AG20443 (cell line): Measurements from ENCODE around the gene NFIB.

Source experiments
- DNase-seq: peaks from one replicate; pipeline ENCODE4 v3.0.0; 2012; ENCODE audit warnings: low spot score, mixed read lengths

The NFIB gene

DNA sequence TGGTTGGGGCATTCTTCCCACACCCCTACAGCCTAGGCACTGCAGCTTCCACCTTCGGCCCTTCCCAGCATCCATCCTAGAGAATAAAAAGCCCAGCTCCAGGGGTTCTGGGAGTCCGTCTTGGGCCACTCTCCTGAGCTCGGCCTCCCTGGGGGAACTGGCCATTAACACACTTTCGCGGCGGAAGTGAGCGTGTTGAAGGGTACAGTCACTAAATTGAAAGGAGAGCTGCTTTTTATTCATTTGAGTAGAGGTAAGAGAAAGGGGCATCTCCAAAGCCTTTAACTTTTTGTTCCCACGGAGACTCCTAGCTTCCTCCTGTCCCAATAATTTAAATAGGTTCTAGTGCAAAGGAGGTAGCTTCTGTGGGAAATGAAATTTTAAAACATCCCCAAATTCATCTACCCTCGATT, 31.0 kb upstream of the NFIB start:
- no peak for DNase-seq

DNA sequence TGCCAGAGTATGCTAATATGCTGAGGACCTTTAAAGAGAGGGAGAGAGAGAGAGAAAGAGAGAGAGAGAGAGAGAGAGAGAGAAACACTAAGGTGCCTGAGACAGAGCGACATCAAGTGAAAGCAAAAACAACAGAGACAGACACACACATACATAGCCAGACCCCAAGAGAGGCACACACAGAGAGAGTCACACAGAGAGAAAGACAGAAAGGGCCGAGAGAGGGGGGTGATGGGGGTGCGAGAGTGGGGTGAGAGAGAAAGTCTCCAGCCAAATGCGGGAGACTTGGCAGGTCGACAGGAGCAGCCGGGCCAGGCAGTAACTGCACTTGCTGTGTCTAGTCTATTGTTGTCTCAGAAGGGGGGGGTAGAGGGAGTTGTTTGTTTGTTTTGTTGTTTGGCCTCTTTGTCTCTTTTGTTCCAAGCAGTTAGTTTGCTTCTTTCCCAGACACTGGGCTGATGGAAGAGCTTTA, 30.1 kb upstream of the NFIB start:
- no peak for DNase-seq

DNA sequence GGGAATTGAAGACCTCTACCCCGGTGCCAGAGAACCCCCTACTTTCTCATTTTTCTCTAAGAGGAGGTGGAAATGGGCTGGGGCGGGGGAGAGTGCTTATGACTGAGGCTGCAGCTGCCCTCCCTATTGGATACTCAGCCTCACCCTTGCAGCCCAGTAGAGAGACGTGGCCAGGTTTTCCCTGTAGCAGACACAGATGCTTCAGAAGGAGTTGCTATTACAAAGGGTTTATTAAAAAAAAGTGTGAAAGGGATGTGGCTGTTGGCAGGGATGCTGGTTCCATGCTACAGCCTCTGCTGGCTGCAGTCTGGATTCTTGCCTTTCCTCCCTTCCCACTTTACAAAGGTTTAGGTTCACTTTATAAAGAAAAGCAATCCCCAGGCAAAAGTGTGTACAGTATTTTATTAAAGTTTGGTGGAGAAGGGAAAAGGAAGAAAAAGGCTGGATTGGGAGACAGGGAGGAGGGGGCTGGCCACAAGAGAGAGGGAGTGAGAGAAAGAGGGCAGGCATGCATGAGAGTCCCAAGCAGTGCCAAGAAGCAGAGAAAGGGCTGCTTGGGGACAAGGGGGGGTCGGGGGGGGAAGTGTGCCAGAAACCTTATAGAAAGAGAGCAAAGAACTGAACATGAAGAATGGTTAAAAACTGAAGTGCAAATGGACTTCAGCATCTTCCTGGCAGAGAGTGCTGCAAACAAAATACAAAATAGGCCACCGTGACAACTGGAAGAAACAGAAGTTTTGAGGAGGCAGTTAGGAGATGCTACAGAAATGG, 29.5 kb upstream of the NFIB start:
- DNase-seq = no peak

DNA sequence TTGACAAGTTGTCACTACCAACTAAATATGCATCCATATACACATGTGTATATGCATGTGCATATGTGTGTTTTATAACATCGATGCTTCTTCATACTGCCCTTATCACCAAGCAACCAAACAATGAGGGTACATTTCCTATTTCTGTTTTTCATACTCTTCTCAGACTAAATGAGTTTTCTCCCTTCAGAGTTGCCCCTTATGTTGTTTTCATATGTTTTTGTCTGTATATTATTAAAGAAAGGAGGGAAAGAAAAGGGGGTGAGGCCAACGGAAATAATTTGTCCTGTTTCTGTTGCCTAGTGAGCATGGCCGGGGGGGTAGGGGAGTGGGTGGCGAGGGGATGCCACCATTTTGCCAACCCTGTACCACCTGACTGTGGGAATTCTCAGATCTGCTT, 28.8 kb upstream of the NFIB start:
- DNase-seq = no peak

DNA sequence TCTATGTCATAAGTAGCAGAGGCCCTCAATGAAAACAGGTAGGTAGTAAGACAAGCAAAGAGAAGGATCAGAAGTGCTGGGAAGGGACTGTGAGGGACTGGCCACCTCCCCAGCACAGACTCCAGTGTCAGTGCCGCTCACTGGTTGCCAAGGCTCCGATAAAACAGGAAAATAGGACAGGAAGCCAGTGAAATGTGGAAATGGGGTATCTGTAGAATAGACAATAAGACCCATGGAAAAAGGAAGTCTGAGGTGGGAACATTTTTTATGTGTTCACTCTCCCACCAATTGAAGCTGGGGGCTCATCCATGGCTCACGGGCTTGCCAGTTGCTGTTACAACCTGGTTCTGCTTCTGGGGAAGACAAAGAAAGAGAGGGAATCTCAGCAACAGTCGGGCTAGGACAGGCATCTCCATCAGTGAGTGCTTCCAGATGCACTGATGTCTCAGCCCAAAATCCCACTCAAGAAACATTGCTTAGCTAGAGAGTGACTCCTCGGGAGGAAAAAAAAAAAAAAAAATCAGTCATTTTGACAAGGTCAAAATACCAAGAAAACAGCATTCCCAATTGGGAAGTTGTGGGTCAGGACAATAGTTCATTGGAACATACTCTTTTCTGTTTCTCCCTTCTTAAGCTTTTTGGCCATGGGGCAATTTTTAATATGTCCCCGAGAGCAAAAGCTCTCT, 27.6 kb upstream of the NFIB start:
- DNase-seq = no peak

DNA sequence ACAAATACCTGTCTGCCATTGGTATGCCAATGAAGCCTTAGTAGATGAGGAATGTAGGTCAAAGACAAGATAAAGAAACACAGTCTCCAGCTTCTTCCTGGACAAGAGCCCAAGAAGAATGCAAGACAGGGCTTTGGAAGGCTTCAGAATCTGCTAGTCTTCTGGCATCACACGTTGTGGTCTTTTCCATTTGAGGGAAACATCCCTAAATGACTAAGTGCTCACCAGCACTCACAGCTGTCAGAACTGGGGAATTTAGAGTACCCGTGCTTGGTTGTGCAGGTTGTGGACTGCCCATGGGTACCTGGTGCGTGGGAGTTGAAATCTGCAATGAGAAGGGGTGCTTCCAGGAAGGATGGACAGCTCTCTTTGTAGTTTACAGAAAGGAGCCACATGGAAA, 27.1 kb upstream of the NFIB start:
- no peak for DNase-seq

DNA sequence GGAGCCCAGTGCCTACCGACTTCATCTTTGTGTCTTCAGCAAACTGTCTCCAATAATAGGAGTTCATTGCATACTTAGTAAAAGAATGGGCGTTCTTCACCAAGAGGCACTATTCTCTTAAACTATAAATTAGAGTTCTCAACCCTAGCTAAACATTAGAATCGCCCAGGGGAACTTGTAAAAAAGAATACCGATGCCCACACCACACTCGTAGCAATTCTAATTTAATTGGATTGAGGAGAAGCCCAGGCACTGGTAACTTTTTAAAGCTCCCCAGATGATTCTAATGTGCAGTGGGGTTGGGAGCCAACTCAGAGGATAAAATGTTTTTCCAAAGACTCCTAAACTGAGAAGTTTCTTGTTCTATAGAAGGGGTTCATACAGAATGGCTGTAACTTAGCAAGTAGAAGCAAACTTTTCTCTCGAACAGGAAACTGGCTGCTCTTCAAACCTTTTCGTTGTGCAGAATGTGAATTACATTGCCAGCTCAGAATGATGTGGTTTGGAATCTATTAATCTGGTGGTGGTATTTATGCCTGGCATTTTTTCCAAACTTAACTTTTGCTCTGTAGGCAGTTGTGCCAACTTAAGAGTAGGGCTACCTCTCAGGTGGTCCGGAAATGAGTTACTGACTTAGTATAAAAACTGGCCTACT, 26.4 kb upstream of the NFIB start:
- DNase-seq = no peak

DNA sequence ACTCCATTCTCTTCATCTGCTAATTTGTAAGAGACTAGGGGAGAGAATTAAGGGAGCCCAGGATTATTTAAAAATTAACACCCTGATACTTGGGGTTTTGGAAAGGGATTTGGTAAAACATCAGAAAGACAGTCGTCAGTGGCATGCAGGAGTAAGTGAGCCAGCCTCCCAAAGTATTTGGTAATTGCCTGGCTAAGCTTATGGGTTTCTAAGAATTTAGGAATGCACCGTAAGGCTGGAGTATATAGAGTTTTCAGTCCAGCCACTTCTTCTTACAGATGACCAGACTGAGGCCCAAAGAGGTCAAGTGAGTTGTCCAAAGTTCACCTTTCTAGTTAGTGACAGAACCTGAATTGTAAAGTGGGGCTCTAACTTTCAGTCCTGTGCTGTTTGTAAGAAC, 25.8 kb upstream of the NFIB start:
- no peak for DNase-seq

DNA sequence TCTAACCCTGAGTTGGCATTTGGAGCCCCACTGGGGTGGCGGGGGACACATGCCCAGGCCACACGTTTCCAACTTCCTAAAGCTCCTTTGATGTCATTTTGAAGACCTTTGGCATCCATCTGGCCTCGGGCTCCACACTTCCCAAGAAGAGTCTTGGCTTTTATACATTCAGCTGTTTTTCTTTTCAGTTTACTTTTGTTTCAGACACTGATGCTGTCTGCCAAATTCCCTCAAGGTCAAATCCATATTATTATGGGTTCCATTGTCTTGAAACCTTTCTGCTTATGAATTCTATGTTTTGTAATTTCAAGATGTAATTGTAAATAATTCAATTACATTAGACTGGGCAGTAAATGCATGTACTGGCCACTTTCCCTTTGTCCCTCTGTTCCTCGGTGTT, 23.7 kb upstream of the NFIB start:
- DNase-seq = no peak

DNA sequence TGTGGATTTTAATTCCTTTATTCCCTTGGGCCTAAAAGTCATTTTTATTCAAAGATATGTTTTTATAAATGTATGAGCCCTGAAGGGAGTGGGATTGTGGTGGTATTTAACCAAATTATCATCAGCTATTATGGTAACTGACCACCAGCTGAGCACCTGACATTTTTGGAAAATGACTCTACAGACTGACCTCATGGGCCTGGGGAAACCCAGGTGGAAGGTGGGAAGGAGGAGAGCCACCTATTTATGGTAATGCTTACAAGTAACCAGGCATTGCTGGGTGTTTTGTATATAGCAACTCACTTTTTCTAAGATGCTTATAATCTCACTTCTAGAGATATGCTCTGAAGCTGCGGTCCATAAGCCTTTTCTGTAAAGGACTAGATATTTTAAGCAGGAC, 22.3 kb upstream of the NFIB start:
- no peak for DNase-seq

DNA sequence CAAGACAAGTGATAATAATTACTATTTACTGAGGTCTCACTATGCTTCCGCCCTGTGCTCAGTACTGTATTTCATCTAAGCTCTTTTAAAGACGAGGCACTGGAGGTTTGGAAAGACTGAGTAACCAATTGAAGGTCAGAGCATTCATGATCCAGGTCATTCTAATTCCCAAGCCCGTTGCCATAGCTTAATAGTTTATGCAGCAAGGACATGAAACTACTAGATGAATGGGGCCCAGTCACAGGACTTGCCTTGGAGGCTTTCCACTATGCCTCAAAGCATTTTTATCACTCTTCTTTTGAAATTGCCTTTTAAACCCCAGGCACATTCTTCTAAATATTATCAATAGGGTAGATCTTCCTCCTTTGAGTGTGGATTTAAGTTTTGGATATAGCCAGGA, 17.2 kb upstream of the NFIB start:
- DNase-seq = no peak

DNA sequence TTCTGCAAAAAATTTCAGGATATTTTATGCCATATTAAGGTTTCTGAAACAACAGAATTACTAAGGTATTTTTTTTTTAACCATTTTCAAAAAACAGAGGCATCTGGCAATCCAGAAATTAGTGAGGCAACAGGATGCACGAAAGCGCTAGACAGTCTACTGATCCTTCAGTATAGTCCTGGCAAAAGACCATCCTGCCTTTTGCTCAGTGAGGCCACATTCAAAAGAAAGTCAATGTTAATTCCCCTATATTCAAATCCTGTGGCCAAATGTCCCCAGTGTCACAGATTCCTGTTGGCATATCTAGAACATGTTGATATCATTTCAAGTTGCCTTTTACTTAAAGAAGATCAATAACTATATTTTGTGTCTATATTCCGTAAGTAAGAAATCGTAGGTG, 13.1 kb upstream of the NFIB start:
- DNase-seq = no peak

DNA sequence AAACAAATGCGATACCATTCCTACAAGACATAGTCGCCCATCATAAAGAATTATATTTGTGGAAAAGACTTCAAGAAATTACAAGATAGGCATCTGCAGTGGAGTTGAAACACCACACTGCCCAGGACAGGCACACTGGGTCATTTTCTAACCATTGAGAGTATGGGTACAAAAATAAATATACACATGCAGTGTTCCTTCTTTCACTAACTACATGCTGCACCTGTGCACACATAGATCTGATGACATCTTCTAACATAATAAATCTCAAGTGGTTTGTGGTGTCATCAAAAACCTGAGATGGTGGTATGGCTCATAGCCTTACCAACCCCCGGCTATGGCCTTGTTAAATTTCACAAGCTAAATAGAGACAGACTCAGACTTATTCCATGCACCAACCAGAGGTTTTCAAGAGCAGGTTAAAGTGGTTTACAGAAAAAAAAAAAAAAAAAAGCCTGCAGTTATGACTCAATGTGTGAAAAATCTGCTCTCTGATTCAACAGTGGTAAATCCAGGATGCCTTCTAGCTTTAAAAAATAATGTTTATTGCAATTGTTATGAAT, 12.4 kb upstream of the NFIB start:
- peak; percentile 49 for DNase-seq

DNA sequence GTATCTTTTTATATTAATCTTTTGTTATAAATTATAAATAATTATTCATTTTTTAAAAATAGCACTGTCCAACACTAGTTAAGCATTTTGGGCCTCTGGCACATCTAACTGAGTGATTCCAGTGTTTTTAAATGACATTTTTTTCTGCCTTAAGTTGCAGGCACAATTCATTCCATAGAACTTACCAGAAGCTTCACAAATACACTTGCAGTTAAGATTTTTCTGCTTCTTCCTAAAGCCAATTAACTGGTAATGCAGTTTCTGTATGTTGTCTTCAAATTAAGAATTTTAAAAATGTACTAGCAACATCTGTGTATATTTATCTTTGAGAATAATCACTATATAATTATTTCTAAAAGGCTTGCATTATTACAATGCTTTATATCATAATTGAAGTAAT, 11.2 kb upstream of the NFIB start:
- DNase-seq = no peak

DNA sequence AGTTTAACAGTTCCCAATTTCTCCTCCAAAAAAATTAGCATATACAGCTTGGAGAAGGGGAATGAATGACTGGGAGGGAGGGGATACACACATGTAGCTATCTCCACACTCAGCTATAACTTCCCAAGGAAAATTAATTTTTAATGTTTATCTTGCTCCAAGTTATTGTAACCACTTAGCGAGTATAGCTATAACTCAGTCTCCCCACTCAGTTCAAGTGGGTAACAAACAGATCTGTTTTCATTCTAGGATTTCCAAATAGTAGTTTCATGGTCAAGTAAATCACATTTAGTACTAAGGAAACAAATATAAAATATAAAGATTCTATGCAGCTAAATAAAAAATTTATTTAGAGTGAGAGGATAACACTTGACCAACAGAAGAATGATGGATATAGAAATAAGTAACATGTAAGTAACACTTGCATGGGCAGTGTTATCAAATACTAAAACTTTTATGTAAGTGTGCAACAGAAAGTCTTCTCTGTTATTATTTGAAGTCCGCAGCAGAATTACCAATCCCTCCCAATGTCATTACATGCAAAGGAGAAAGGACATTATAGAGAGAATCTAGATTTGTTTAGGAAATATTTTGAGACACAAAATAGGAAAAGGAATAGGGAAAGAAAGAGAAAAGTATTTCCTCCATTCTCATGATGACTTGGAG, 10.2 kb upstream of the NFIB start:
- no peak for DNase-seq

DNA sequence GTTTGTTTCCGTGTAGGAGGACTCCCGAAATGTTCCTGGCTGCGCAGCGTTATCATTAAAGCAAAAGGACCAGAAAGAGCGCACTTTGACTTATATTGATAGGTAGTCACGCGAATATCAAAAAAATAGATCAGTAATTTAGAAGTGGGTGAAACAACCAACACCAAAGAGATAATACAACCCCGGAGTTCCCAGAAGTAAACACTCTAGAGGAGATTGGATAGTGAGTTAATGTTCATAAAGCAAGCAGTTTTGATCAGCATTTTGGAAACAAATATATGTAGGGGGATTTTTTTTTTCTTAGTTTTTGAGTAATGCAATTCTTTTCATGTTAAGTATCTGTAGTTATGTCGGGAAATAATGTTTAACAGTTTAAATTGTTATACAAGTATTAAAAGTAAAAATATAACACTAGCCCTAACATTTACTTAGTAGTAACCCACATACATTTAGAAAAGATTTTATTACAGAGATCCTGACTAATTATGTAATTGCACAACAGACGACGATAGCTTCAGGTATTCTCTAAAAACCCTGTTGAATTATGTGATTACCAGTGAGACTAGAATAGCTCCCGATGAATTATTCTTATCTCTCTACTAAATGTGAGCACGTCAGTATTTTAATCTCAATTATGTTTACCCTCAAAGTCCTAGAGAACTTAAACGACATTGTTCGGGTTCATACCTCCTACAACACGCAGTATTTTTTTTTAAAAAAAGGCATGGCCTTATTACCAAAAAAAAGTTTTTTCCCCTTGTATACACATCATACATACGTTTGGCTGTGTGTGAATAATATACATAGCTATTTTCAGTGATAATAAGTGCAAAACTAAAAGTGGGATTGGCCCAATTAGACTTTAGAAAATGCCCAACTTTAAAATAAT, 9.4 kb upstream of the NFIB start:
- no peak for DNase-seq

DNA sequence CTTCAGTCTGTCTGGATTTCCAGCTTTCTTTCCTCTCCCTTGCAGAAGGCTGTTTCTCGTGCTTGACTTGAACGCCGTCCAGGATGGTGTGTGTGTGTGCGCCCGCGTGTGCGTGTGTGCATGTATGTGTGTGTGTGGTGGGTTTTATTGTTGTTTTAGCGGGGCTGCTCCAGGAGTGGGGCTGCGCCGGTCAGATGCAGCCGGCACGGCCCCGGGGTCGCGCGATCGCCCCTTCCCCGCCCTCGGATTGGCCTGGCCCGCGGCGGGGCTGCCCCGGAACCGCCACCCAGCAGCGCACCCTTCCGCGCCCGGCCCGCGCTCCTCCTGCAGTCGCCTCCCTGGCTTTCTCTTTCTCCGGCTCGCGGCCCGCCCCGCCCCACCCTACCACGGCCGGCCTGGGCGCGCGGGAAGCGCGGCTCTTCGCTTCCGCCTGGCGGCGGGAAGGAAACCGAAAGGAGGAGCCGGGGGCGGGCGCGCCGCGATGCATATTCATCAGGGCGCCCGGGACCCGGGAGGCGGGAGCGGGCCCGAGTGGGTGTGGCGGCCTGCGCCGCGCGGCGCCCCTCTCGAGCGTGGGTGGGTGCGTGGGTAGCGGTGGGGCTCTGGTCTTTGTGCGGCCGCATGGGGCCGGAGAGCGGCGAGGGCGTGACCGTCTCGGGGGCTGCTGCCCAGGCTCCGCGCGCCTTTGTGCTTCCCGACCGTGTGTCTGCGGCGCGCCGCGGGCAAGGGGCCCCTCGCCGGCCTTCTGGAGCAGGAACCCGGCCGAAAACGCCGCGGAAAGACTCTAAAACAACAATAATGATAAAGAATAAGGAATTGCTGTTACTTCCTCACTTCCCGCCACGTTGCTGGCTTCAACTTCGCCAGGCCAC, 8.5 kb upstream of the NFIB start:
- peak; percentile 92 for DNase-seq

DNA sequence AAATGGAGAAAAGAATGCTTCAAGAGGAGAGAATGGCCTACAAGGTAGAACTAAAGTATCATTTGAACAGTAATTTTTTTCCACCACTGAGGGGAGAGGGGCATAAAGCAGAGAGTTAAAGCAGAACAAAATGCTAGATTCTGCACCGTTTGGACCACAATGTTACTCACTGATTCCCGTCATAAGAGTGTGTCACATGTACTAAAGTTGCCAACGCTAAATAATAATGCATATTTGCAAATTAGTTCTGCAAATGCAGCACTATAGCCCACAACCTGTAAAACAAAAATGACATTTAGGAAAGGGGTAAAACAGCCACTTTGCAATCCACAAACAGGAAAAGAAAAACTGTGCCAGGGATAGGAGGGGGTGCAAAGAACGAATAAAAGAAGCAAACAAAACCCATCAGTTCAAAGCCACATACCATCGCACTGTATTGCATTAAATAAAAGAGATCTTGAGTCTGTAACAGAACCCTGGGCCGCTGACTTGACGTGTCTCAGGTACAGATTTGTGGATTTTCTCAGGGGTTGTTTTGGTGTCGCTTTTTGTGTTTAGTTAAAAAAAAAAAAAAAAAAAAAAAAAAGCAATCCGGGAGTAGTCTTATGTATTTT, 7.7 kb upstream of the NFIB start:
- no peak for DNase-seq

DNA sequence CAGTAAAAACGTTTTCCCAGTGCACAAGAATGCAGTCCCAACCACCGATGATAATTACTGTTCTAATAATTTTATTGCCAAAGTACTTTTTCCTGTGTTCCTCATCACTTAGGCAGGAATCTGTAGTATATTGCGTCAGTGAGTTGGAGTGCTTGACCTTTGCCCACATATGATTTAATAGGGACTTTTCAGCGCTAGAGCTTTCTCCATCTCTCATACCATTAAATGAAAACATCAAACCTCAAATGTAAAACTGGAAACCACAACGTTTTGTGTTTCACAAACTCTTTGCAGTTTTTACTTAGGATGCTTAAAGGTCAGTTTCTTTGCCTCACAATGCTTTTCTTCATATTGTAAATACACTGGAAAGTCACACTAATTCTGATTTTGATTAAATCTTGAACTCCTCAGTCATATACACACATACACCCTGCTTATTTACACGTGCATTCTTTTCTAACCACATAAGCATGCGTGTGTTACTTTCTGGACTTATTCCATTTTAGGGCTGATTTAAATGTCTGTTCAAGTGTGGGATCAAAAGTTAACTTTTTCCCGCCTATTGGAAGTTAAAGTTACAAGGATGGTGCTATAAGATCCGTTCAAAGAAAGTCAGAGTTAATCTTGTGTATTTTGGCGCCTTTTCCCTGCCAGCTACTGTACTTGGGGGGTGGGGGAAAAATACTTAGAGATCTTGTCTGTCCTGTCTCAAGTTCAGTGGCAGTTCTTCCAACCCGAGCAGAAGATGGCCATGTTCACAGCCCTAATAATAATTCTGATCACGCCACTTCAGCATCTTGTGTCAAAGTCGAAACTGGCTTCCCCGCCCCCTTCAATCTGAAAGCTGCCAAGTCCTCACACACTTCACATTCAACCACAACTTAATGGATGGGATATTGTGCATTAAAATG, 6.6 kb upstream of the NFIB start:
- DNase-seq = peak; percentile 57
